HG02943 (cell line): ENCODE data around the gene TGM3.
"Not testable (repeated sequence)": the region's sequence is repeated elsewhere in the genome, so short reads cannot be mapped to it uniquely, and the experiment has no call there.

Experiments used
- ATAC-seq: cut with Tn5 transposase; IDR thresholded peaks from one replicate; pipeline ENCODE4 v1.9.1; 2021; ENCODE audit warnings: mild to moderate bottlenecking, low read depth, moderate library complexity; ENCODE audit not compliant: unreplicated experiment

The TGM3 gene

GRCh38 chr20:2295886-2296515 lies at the start of gene TGM3:
Gene TGM3 (plus strand): TSS chr20:2296001. CDS start chr20:2296064, 63 bp downstream.
- ATAC-seq = no peak

- ATAC-seq = no peak
These were observed 49.7 kb upstream of the TGM3 start for GRCh38 chr20:2246069-2246491.

- ATAC-seq = no peak
These were observed 47.0 kb upstream of the TGM3 start for GRCh38 chr20:2248837-2249236.

- ATAC-seq = no peak
These were observed 45.9 kb upstream of the TGM3 start for GRCh38 chr20:2249935-2250334.

GRCh38 chr20:2252419-2252997 lies 43.3 kb upstream of the TGM3 start:
- ATAC-seq = no peak

DNA sequence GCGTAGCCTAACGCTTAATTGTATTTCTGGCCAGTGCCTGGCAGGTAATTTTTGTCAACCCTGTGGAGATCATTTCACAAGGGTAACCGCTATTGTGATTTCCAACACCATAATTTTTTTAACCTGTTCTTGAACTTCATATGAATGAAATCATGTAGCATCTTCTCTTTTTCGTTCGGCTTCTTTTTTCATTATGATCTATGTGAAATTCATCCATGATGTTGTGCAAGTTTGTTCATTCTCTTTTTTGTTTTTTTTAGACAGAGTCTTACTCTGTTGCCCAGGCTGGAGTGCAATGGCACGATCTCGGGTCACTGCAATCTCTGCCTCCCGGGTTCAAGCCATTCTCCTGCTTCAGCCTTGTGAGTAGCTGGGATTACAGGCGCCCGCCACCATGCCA lies 42.5 kb upstream of the TGM3 start:
- no peak for ATAC-seq

DNA sequence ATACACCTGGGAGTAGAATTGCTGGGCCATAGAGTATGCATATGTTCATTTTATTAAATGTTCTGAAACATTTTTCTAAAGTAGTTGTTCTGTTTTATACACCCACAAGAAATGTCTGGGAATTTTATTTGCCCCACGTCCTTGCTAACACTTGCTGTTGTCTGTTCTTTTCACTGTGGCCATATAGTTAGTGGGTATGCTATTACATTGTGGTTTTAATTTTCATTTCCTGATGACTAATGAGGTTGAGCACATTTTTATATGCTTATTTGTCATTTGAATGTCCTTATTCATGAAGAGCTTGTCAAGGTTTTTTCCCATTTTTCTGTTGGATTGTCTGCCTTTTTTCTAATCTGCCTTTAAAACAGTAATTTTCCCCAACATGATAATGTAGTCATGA lies 41.5 kb upstream of the TGM3 start:
- no peak for ATAC-seq

- ATAC-seq = no peak
These were observed 39.8 kb upstream of the TGM3 start for GRCh38 chr20:2255926-2256531.

- no peak for ATAC-seq
These were observed 36.1 kb upstream of the TGM3 start for GRCh38 chr20:2259731-2260130.

GRCh38 chr20:2260250-2260649 lies 35.6 kb upstream of the TGM3 start:
- ATAC-seq = no peak

DNA sequence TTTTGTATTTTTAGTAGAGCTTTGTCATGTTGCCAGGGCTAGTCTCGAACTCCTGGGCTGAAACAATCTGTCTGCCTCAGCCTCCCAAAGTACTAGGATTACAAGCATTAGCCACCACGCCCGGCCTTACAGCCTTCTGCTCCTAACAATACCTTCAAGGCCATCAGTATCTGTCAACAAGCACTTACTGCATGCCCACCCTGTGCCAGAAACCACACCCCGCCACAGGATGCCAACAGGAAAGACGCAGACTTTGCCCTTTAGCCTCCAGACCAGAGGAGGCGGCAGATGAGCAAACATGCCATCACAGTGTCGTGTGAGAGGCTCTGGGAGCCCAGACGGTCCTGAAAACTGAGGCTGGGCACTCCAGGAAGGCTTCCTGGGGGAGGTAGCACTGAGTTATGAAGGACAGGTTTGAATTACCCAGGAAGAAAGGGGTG lies 34.7 kb upstream of the TGM3 start:
- no peak for ATAC-seq

DNA sequence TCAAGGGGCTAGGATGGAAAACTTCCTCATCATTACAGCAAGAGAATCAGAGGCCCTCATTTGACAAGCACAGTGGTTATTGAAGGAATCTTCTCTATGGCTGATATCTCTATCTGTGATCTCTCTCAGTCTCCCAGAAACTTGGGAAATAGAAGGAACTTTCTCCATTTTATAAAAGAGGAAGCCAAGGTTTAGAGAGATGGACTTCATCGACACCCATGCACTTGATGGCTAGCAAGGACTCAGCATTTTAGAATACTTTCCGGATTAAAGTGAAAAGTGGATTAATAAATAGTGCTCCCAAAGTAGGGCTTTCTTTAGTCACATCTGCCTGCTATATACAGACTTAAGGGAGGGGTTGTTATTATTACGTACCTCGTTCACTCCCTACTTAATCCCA lies 34.2 kb upstream of the TGM3 start:
- ATAC-seq = no peak

- ATAC-seq = no peak
These were observed 31.7 kb upstream of the TGM3 start for GRCh38 chr20:2264118-2264517.

- not testable (repeated sequence) for ATAC-seq
These were observed 31.0 kb upstream of the TGM3 start for GRCh38 chr20:2264621-2265374.

- no peak for ATAC-seq
These were observed 22.0 kb upstream of the TGM3 start for GRCh38 chr20:2273634-2274302.

DNA sequence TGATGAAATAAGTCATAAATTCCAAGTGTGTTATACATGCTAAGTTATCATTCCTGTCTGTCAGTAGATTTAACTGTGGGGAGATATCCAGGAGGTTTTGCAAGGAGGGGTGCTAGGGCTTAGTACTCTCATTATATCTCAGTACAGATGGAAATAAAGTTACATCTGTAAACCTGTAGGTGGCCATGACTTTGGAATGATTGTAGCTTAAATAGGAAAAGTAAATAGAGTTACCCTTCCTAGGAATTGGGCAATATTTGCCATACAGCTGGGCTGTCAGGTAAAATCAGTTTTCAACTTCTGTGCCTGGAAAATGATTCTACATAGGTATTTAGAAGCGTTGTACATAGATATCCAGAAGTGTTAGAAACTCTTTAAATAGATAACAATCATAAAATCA lies 19.8 kb upstream of the TGM3 start:
- ATAC-seq = no peak

- no peak for ATAC-seq
These were observed 16.5 kb upstream of the TGM3 start for GRCh38 chr20:2279253-2279779.

GRCh38 chr20:2280082-2280481 lies 15.7 kb upstream of the TGM3 start:
- no peak for ATAC-seq

GRCh38 chr20:2281563-2281962 lies 14.2 kb upstream of the TGM3 start:
- ATAC-seq = no peak

- no peak for ATAC-seq
These were observed 13.6 kb upstream of the TGM3 start for GRCh38 chr20:2282181-2282580.
